OCI-M2 (cell line): ENCODE results near the gene ELOVL6.
"Not testable (repeated sequence)": the region's sequence is repeated elsewhere in the genome, so short reads cannot be mapped to it uniquely, and the experiment has no call there.

ENCODE experiments used
- DNase-seq: peaks from one replicate; lab custom pipeline; 2025; ENCODE audit not compliant: unreplicated experiment; lab: John Stamatoyannopoulos, UW

ELOVL6 gene

DNA sequence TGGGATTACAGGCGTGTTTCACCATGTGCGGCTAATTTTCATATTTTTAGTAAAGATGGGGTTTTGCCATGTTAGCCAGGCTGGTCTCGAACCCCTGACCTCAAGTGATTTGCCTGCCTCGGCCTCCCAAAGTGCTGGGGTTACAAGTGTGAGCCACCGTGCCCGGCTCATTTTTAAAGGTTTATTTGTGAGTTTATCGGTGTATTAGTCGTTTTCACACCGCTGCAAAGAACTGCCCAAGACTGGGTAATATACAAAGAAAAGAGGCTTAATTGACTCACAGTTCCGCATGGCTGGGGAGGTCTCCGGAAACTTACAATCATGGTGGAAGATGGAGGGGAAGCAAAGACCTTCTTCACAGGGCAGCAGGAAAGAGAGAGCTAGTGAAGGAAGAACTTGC, 159.3 kb downstream of the ELOVL6 start:
- not testable (repeated sequence) for DNase-seq

DNA sequence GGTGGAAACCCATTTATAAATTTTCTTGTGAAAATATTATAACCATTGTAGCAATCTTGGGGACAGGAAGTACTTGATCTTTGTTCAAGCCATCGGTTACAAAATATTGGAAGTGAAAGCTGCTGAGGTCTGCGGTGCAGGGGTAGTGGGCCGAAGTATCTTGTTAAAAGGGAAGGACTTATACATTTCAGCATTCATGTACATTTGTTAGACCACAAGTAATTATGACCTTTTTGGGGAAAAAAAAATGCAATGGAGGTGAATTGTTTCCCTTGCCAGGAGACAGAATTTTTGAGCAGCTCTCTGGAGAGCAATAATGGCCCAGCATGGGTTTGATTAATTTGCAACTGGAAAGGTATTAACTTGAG, 164.4 kb downstream of the ELOVL6 start:
- no peak for DNase-seq

DNA sequence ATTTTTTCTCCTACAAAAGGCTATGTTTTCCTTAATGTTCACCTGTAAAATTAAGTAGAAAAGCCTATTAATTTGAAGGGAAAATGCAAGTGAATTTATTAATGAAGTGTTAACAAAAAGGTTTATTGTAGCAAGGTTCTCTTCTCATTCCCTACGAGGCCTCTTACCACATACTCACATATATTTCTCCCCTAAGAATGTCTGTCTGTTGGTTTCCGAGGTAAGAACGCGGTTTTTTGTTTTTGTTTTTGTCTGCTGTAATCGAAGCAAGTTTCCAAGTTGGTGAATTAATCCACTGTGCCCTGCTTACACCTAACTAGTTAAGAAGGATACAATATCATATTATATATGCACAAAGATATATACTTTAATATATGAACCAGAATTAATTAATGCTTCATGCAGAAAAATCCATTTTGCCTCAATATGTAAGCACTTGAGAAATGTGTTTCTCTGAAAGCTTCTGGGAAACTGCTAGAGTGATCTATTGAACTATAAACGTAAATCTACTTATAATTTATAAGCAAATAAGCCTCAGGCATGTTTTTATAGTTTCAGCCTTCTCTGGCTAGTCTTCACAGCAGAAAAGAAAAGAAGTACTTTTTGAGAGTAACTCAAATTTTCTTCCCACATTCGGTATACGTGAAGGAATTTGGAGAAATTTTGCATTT, 164.9 kb downstream of the ELOVL6 start:
- DNase-seq = no peak

DNA sequence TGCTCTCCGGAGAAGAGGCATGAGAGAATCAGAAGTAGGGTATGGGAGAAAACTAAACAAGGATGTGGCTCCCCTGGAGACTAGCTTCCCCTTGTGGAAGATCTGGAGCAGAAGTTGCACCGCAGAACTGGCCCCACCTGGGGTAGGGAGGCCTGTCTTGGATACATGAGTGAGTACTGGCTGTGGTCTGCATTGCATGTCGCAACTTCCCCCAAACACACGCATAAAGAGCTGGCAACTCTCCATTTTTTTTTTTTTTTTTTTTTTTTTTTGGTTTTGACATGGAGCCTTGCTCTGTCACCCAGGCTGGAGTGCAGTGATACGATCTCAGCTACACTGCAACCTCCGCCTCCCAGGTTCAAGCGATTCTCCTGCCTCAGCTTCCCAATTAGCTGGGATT, 165.8 kb downstream of the ELOVL6 start:
- no peak for DNase-seq

DNA sequence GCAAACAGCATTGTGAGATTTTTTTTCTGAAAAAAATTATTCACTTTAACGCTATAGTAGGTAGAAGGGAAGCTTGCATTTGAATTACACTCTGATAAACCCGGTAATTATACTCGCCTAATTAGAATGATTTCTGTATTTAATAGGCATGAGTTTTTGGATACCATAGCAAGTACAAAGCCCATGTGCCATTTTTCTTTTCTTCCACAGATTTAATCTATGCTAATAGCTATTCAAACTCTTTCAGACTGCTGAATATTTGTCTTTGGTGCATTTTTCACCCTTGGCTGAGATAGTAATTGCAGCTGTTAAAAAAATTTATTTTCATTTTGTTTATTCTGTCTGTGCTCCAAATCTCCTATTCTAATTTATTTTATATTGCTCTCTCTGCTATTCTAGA, 172.7 kb downstream of the ELOVL6 start:
- DNase-seq = no peak

DNA sequence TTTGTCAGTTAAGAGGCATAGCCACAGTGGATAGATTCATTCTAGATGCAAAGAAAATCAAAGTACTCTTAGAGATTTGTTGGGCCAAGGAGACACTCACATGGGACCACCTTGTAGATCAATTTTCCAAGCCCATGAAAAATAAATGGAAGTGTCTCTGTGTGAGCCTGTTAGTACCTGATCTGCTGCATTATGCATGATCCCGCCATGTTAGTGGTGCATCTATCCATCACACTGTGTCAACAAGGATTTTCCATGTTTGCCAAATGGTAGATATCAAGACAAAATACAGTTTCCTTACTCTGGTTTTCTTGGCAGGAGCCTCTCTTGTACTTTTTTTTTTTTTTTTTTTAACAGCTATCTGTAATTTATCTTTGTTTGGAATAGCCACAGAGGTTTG, 173.4 kb downstream of the ELOVL6 start:
- DNase-seq = no peak

DNA sequence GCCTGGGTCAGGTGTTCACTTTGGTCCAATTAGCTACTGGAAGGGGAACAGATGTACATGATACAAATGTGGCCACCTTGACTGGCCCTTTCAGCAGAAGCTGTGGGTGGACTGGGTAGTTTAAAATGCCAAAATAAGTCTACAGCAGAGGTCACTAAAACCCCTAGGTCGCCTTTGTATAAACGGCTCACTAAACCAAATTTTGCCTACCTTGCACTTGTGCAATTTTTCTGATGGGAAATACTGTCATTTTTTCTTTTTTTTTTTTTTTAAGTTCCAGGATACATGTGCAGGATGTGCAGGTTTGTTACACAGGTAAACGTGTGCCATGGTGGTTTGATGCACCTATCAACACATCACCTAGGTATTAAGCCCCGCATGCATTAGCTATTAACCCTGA, 176.0 kb downstream of the ELOVL6 start:
- no peak for DNase-seq

DNA sequence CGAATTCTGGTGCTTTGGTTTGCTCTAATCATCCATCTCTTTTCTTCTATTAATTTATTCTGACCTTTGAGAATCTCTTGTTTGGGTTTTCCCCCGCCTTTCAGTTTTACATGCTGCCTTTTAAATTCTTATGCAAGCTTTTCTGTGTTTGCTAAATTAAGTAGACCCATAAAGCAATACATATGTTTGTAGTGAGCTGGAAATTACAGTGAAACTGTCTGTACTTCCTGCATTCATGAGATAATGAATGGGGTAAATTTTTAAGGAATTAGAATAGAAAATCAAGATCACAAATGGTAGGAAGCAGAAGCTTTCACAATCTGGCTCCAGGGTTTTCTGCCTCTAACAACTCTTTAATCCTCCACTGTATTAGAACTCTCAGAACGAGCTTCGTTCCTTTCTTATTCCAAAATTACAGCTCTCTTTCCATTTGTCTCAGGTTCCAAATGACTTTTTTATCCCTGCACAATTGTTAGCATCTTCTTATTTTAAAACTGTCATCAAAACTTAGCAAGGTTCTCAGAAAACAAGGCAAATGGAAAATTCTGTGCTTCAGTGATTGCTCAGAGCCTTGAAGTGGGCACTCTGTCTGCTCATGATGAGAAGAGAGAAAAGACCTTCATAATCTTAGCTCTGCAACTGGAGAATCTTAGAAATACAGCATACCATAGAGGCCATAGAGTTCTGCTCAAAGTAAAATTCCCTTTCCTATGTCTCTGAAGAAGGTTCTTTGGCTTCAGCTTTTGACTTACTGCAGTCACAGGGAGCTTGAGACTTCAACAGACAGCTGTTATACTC, 177.6 kb downstream of the ELOVL6 start:
- no peak for DNase-seq

DNA sequence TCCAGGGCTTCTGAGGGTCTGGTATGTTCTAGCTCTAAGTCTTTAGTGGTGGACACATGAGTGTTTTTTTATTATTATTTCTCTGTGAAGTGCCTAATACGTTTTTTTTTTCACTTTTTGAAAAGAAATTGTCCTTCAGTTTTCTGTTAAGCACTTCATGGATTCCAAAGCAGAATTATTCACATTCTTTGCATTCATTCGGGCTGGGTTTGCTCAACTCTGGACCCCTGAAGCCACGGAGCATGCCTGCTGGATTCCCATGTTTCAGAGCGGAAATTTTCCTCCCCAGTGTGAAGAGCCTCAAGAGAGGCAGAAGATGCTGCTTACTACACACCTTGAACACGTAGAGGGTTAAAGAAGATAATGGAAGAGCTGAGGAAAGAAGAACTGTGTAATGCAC, 178.3 kb downstream of the ELOVL6 start:
- no peak for DNase-seq

DNA sequence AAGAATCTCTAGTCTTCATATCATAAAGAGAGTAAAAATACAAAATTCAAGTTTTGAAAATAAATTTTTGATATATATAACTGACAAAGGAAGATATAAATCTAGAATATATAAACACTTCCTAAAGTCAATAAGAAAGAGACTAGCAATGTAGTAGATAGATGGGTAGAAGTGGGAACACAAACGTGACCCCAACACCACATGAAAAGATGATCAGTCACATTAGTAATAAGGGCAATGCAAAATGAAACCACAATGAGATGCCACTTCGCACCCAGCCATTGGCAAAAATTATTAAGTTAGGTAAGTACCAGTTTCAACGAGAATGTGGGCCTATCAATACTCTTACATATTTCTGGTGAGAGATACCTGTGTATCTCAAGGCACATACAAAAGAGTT, 179.3 kb downstream of the ELOVL6 start:
- DNase-seq = no peak

DNA sequence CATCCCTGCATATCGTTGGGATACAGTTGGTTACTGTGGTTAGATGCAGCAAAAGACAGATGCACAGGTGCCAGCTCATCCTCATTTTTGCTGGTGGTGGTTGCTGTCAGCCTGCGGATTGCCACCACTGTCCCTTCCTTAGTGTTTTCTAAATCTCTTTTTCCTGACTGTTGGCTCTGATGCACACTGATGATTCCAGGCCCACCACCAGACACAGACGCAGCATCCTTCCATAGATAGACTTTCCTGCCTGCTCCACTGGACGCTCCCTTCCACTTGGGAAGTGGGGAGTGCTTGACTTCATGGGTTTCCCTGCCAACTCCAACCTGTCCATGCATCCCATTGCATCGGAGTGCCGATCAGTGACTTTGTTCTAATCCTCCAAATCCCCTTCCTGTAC, 184.2 kb downstream of the ELOVL6 start:
- DNase-seq = no peak

DNA sequence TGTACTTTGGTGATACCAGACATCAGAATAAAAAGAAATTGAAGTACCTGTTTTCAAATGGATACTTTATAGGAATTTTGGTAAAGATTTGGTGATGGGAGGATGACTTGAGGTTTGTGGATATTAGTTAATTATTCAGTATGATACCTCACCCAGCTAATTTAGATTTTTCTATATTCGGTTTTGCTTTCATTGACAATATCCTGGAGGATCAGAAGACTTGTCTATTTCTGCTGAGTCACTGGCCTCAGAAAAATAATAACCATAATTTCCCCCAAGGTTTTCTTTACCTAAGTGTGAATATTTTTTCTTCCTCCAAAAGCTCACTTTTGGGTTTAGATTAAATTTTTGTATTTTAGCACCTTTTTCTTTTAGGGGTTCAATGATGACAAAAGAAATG, 185.5 kb downstream of the ELOVL6 start:
- DNase-seq = no peak

DNA sequence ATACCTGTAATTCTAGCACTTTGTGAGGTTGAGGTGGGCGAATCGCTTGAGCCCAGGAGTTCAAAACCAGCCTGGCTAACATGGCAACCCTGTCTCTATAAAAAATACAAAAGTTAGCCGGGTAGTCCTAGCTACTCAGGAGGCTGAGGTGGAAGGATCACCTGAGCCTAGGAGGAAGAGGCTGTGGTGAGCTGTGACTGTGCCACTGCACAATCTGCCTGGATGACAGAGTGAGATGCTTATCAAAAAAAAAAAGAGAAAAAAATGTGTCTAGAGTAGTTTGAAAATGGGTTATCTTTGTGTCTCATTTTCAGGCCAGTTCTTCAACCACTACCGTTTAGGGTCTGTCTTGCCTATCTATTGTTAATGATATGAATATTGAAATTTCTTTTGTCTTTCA, 187.6 kb downstream of the ELOVL6 start:
- no peak for DNase-seq

DNA sequence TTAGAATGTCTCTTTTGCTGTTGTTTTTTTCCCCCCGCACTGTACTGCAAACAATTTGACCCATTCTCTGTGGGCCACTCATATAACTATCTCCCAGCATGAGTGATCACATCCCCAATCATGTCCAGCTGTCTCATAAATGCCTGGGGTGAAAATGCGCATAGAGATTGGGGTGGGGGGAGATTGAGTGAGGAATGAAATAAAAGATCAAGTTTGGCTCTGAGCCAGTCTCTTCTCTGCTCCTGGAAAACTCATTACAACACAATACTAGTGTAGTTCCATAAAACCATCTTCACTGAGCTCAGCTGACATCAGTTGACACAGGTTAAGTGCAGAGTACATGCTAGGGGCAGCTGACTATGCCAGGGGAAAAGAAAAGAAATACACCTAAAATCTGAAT, 188.9 kb downstream of the ELOVL6 start:
- no peak for DNase-seq

DNA sequence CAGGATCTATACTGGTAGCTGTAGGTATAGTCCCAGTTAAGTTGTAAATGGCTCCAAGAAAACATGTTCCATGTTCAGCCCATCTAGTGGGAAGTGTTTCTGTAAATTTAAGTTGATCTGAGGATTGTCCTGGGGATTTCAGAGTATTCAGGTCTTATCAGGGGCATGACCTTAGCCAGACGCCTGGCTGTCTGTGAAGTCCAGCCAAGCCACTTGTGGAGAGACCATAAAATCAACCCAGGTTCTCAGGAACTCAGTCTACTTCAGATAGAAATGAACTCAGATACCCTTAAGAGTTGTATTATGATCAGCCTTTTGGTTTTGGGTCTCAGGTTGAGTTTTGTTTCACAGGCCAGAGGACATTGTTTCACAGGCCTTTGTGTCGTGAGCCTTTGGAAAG, 189.9 kb downstream of the ELOVL6 start:
- no peak for DNase-seq

DNA sequence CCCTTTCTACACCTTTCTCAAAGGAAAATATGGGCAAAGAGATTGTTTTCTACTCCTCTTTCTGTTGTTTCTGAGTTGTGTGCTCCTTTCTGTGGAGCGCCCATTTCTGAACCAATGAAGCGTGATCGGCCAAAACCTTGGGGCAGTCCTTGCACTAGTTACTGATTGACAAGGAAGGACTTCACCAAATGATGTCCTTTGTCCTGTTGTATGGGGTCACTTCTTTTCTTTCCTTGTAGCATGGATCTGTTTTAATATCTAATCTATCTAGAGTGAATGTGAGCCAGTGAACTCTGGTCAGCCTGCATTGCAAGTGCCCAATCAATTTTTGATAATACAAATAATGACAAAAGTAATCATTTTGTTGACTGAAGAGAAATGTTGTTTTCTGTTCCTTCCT, 191.2 kb downstream of the ELOVL6 start:
- no peak for DNase-seq

DNA sequence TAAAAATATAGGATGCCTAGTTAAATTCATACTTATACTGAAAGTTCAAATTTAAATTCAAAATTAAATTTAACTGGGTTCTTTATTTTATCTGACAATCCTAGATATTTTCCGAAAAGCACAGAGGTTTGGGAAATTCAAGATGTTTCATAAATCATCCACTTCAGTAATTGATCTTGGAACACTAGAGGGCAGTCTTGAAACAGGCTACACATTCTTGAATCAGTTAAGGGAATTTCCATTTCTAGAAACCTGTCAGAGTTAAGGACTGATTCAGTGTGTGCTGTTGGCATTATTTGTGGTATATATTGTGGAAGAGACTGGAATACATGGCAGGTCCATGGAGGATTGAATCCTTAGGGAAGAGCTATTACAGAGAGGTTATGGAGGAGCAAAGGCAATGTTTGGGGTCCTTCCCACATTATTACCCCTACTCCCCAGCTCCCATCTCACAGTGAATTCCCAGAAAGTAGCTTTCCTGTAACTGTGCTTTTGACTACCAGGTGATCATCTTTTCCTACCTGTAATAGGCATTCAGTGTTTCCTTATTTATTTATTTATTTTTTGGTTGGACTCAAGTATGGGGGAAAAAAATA, 192.9 kb downstream of the ELOVL6 start:
- no peak for DNase-seq

DNA sequence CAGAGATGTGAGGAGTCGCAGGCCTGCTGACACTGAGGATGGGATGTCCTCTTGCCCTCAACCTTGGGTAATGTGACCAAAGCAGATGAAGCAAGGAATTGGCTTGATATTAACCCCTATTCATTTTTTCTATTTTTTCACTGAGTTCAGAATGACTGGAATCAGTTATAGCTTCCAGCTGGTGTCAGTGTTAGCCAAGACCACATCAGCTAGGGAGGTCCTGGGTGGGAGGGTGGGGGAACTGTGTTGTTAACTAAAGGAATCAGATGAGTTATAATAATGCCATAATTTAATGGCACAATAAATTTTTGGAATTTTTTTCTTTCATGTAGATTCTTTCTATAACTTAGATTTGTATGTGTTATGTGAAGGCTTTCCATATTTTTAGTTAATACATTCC, 193.9 kb downstream of the ELOVL6 start:
- DNase-seq = no peak

DNA sequence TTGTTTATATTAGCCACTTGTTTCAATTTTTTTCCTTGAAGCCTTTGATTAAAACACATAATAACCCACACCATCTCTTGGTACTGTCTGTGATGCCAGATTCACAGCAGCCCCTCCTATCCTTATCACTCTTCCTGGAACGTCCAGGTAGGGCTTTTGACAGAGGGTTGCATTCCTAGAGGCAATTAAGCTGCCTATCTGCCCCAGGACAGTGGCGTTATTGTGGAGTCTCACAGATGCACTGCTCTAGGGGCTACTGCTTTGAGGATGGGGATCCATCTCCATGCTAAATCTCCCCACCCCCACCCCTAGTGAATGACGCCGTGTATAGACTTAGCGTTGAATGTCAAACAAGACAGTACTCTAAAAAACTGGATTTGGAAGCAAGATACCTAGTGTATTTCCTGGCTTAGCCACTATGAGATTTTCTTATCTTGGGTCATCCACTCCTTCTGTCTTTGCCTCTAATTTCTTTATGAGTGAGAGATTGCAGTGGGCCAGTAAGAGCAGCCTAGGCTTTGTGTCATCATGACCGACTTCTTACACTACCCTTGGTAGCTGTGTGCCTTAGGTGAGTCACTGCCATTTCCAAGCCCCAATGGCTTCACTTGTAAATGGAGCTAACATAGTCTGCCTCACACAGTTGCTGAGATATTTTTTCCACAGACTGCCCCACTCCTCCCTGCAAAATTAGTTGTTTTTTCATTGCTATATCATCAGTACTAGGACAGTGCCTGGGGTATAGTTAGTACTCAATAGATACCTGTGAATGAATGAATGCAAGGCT, 194.8 kb downstream of the ELOVL6 start:
- DNase-seq = no peak

DNA sequence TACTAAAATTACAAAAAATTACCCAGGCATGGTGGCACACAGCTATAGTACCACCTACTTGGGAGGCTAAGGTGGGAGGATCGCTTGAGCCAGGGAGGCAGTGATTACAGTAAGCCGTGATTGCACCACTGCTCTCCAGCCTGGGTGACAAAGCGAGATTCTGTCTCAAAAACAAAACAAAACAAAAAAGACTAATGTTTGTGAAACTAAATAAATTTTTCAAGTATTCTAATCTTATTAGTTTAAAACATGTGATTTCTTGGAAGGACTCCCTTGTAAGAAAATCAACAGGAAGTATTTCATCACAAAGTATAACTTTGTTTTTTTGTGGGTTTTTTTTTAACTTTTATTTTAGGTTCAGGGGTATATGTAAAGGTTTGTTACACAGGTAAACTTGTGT, 196.1 kb downstream of the ELOVL6 start:
- DNase-seq = no peak

DNA sequence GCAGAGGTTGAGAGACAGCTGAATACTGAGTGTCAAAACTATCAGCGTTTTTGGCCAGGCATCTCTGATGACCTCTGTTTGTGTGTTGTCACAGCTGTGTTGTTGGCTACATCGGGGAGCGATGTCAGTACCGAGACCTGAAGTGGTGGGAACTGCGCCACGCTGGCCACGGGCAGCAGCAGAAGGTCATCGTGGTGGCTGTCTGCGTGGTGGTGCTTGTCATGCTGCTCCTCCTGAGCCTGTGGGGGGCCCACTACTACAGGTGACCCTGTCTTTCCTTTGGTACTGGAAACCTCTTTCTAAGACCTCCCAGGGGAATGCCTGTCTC, 198.9 kb downstream of the ELOVL6 start:
- DNase-seq = no peak
